Astrocyte (in vitro differentiated cells and primary cell): Measurements from ENCODE around the gene OVCH2.

Source experiments
- CTCF ChIP-seq: IDR thresholded peaks from 2 replicates; pipeline ENCODE4 v1.5.1; 2011; ENCODE audit warnings: low read depth, mild to moderate bottlenecking, inconsistent platforms, low read length, moderate library complexity; ENCODE audit not compliant: insufficient read depth
- EZH2 ChIP-seq: IDR thresholded peaks from 2 replicates; pipeline ENCODE4 v1.6.1; 2012; ENCODE audit warnings: mild to moderate bottlenecking, low read length, inconsistent platforms; ENCODE audit not compliant: insufficient read depth

GRCh38 chr11:7691759-7692350 lies 14.4 kb downstream of the OVCH2 start:
- TF ChIP-seq CTCF (no peak), EZH2 (no peak)
